Tibial nerve (tissue), 4 donors: ENCODE results near the gene CFI.

Source experiments
- CTCF ChIP-seq, 5 experiments: fragments of 200-600 bp in 3 of 5; fragments of 450-650 bp in 2 of 5; sonication (generic) in 3 of 5; IDR thresholded peaks; one replicate each; pipeline ENCODE4 v1.5.1; 2016 to 2019; ENCODE audit warnings: antibody characterized with exemption in 5 of 5, mild to moderate bottlenecking in 3 of 5, moderate library complexity in 2 of 5
- EP300 ChIP-seq, 2 donors: sonication (generic); formaldehyde crosslinking; IDR thresholded peaks; one replicate each; pipeline ENCODE4 v1.6.1; 2017; ENCODE audit warnings: antibody characterized with exemption in 2 of 2, mild to moderate bottlenecking in 1 of 2
- POLR2A ChIP-seq, 2 donors: fragments of 450-650 bp; IDR thresholded peaks; one replicate each; pipeline ENCODE4 v1.6.1; 2017; ENCODE audit warnings: antibody characterized with exemption in 2 of 2, mild to moderate bottlenecking in 2 of 2, moderate library complexity in 2 of 2

- no peak for TF ChIP-seq CTCF (IDR thresholded peaks at IDR 0.05)
- no peak for TF ChIP-seq POLR2A (IDR thresholded peaks at IDR 0.05)
- TF ChIP-seq EP300 (IDR thresholded peaks at IDR 0.05): no peak
Observed at GRCh38 chr4:109708435-109708834, 93.4 kb downstream of the CFI start.
